ENCODE data around the gene ALK.

The ALK gene

DNA sequence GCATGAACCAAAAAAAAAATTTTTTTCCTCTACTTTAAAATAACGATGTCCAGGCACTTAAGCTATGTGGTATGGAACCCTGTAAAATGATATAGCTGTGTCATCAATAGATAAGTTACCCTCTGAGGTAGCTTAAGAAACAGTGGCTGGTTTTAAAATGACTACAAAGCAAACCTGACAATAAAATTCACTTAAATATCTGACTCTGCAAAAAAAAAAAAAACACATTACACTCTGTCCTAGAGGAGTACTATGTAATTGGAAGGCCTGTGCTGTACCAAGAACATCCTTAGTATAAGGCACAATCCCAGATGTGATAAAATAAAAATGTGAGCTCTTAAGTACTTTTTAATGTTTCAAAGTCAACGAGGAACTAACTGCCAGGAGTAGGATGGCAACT, 322.4 kb downstream of the ALK start:
- TF ChIP-seq GATA3 (IDR thresholded peaks at IDR 0.05; ENCODE audit: low read depth, low read length) (no peak), GATA2 (IDR thresholded peaks at IDR 0.05; ENCODE audit: low read depth, low read length) (no peak)

DNA sequence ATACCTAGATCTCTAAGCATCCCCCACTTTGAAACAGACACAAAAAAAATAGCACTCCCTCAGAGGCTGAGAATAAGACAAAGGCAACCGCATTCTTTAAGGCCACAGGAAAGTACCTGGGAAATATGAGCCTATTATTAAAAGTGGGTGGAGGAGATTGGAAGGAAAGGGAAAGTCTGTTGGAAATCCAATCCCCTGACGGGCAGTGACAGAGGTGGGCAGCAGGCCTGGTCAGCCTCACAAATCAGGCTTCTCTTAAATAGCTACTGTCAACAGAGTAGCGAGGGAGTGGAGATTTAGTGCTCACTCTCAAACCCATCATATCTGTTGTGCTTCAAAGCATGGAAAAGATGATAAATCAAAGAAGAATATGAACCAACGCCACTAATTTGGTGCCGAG, 324.4 kb downstream of the ALK start:
- TF ChIP-seq GATA2 (IDR thresholded peaks at IDR 0.05; ENCODE audit: low read depth, low read length) (no peak), GATA3 (IDR thresholded peaks at IDR 0.05; ENCODE audit: low read depth, low read length) (no peak)

DNA sequence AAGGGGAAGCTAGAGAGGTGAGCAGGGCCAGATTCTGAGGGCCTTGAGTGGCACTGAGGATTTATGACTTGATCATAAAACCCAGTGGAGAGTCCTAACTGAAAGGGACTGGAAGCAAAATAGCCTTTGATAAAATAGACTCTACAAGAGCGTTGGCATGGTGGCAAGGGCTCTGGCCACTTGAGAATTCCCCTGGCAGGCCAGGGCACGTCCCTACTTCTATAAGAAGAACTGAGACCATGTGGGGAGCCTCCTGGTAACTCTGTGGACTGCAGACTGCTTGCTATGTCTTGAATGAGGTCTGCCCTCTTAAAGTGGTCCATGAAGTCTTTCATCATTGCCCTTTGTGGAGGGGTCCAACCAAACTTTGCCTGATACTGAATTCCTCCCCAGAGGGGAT, 324.8 kb downstream of the ALK start:
- TF ChIP-seq GATA3 (IDR thresholded peaks at IDR 0.05; ENCODE audit: low read depth, low read length), result no peak
- no peak for TF ChIP-seq GATA2 (IDR thresholded peaks at IDR 0.05; ENCODE audit: low read depth, low read length)

DNA sequence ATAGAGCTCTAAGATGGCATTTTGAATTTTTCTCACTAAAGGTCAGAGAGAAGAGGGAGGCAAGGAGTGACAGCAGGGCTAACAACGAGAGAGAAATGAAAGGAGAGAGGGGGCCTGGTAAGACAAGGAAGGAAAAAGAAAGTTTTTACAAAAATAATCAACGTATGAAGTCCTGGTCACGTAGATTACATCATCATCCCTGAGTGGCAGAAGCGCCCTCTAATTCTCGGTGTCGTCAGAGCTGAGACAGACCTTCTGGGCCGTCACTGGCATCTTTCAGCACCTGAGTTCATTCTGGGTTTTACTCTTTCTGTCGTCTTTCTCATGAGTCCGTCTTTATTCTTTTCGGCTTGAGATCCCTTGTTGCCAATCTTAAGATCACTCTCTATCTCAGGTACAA, 329.8 kb downstream of the ALK start:
- TF ChIP-seq GATA3 (IDR thresholded peaks at IDR 0.05; ENCODE audit: low read depth, low read length) (no peak), GATA2 (IDR thresholded peaks at IDR 0.05; ENCODE audit: low read depth, low read length) (no peak)

DNA sequence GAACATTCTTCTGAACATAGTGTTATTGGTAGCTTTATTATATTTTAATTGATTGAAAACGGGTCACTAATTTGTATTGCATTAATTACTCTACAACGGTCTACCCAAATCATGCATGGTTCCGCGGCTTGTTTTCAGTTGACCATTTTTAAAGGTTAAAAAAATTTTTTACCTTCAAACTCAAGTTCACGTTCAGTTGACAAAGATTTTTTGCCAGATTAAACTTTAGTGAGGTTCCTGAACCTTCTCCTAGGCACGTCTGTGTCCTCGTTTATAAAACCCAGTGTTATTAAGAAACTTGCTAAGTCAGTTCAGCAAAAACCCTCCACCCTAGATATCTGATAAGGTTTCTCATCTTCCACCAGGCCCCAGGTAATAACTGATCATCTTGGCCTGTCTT, 331.2 kb downstream of the ALK start:
- TF ChIP-seq GATA2 (IDR thresholded peaks at IDR 0.05; ENCODE audit: low read depth, low read length), result no peak
- no peak for TF ChIP-seq GATA3 (IDR thresholded peaks at IDR 0.05; ENCODE audit: low read depth, low read length)

DNA sequence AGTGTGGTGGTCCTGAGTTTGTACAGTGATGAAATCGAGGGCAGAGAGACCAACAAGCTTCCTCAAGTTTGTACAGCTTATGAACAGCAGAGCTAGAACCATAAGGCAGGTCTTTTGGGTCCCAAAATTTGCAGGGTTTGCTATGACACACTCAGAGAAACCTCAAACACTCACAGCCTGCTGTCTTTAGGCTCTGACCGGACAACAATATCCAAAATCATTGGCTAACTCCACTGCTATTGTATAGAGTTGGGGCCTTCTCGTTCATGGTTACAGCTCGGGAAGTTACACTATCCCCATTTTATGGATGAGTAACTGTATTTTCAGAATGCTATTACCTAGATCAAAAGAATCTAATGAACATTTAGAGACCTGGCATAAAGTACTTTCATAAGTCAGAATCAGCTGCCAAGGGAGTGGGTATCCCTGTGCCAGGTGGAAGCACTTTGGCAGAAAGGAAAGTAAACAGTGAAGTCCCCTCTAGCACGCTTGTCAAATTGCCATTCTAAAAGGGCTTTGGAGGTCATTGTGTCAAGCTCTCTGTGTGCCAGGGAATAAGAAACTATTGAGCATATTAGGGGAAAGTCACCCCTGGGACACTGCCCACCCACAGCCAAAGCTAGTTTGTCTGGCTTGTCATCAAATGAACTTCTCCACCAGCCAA, 331.8 kb downstream of the ALK start:
- no peak for TF ChIP-seq GATA3 (IDR thresholded peaks at IDR 0.05; ENCODE audit: low read depth, low read length)
- no peak for TF ChIP-seq GATA2 (IDR thresholded peaks at IDR 0.05; ENCODE audit: low read depth, low read length)

DNA sequence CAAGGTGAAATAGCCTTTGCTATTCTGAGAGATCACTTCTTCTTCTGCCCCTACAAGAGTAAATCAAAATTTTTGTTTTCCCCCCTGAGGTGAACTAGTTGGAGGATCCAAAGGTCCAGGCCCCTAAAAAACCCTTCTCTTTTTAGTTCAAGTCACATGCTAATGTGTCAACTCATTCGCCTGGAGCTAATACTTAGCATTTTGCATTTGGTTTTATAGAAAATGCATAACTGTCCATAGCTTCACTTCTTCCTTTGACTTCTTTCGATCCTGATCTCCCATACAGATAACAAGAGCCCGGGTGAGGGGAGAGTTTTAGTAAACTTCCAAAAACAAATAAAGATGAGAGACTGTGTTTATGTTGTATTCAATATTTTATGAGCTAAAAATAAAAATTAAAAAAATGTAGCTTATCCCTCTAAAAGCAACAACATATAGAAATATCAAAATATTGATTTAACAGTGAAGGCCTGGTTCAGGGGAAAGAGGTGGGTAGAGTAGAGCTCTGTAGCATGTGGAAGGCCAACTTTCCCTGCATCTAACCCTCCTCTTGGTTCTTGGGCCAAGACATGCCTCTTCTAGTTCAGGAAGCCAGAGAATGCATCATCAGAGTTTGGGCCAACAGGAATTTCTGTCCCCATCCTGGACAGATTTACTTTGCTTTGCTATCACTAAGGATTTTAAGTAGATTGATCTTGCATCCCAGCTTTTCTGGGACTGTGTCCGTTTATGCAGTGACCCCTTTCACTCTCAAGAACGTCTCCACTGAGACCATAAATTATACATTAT, 333.8 kb downstream of the ALK start:
- TF ChIP-seq GATA3 (IDR thresholded peaks at IDR 0.05; ENCODE audit: low read depth, low read length) (no peak; the same call in 1 of the 2 replicates), GATA2 (IDR thresholded peaks at IDR 0.05; ENCODE audit: low read depth, low read length) (no peak)

DNA sequence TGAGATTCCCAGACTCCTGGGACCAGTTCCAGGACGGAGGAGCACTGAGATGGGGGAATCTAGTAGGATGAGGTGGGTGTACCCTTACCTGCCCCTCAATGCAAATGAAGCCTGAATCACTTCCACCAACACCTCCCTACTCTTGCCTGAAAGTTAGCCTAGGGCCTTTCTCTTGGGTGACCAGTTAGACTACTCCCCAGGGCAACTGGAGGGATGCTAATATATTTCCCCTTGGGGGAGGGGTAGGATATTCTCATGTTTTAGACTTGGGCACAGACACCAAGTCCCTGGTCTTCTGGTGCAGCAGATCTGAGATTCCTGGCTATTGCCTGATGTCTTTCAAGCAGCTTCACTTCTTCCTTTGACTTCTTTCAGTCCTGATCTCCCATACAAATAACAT, 334.5 kb downstream of the ALK start:
- TF ChIP-seq GATA3 (IDR thresholded peaks at IDR 0.05; ENCODE audit: low read depth, low read length) (no peak), GATA2 (IDR thresholded peaks at IDR 0.05; ENCODE audit: low read depth, low read length) (no peak)

DNA sequence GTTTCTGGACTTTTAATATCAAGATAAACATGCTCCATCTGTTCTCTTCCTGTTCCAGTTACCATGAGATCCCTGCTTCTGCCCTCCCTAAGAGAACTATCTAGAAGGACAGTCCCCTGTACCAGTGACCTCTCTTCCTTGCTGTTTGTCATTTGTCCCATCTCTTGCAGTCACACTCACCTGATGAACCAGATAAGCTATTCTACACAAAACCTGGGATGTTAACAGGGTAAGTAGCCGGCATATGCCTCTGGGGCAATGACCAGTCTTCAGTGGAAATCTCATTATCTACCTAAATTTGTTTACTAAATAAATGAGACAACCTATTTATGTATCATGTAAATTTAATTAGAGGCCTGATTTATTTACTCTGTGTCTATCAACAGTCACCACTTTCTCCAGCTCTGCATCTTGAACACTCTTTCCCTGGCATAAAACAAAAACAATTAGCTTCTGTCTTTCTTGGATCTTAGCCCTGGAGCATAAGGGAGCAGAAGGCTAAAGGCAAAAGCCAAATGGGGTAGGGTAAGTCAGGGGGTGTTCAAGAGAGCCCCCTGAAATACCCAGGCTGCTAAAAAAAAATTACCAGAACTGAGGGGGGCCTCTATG, 337.7 kb downstream of the ALK start:
- TF ChIP-seq GATA3 (IDR thresholded peaks at IDR 0.05; ENCODE audit: low read depth, low read length) (peak; percentile 93), GATA2 (IDR thresholded peaks at IDR 0.05; ENCODE audit: low read depth, low read length) (peak; percentile 98)

DNA sequence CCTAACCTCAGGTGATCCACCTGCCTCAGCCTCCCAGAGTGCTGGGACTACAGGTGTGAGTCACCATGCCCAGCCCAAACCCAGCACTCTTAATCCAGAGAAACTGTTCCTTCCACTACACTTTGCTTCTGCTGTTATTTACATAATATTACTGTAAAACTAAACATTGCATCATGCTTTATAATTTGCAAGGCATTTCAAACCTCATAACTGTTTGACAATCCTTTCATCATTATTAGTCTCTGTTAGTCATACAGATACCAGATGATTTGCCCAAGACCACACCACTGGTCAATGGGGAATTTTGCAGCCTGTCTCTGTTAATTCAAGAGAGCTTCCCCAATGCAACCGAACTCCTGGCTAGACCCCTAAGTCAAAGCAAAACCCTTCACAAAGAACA, 338.3 kb downstream of the ALK start:
- TF ChIP-seq GATA2 (IDR thresholded peaks at IDR 0.05; ENCODE audit: low read depth, low read length) (no peak), GATA3 (IDR thresholded peaks at IDR 0.05; ENCODE audit: low read depth, low read length) (no peak)

DNA sequence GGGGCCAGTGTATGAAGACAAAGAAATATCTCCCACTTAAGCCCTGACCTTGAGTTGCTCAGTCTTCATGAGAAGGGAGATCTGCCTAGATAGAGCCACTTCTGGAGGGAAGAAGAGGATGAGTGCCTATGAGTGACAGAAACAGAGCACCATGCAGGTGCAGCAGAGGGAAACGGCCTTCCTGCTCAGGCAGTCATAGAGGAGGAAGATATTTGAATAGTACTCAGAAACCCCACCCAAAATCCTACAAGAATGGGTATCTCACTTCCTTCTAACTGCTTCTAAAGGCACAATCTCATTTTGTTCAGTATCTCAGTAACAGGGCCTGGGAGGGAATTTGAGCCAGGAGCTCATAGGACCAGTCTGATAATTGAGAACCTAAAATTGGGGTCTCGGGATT, 339.3 kb downstream of the ALK start:
- TF ChIP-seq GATA2 (IDR thresholded peaks at IDR 0.05; ENCODE audit: low read depth, low read length) (no peak; the same call in 1 of the 2 replicates), GATA3 (IDR thresholded peaks at IDR 0.05; ENCODE audit: low read depth, low read length) (0 out of 2 replicates have a peak, but pooled peaks have one; percentile 41)

DNA sequence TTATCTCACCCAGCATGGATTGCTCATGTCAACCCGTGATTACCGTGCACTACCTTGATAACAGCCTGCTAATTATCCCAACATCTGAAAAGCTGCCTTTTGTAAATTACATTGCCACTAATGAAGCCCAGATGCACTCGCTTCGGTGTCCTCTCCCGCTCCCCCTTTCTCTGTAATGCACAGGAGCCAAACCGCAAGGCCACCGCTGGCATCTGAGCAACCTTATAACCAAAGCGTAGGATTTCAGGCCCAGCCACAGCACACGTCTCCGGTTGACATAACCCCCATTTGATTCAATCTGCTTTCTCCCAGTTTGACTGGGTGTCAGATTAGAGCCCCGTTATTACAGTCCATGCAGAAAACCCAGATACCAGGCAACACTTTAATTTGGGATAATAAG, 341.2 kb downstream of the ALK start:
- TF ChIP-seq GATA3 (IDR thresholded peaks at IDR 0.05; ENCODE audit: low read depth, low read length) (peak; percentile 87), GATA2 (IDR thresholded peaks at IDR 0.05; ENCODE audit: low read depth, low read length) (peak; percentile 95)

DNA sequence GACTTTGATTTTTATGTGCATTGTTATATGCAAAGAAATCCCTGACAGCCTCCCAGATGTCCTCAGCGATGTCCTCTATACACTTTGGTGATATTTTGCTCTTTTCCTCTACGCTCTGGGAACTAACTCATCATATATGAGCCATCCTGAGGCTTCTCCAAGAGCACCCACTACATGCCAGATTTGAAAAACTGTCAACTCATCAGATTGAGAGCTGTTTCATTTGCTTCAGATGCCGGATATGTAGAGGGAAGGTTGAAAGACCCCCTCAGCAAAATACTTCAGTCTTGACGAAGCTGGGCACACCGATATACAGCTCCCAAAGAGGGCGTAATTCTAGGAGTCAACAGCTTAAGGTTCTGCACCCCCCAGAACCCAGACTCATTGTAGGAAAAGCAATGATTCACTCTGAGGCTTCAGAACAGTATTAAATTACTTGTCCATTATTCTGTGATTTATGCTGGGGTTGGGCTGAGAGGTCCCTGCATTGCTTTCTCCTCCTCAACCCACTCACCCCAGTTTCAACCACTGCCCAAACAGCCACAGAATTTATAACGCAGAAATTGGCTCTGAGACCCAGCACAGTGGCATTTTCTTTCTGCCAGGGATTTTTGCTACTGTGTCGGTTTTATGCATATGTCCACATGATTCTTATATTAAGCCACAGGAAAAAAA, 341.8 kb downstream of the ALK start:
- TF ChIP-seq GATA3 (IDR thresholded peaks at IDR 0.05; ENCODE audit: low read depth, low read length) (no peak), GATA2 (IDR thresholded peaks at IDR 0.05; ENCODE audit: low read depth, low read length) (no peak)

DNA sequence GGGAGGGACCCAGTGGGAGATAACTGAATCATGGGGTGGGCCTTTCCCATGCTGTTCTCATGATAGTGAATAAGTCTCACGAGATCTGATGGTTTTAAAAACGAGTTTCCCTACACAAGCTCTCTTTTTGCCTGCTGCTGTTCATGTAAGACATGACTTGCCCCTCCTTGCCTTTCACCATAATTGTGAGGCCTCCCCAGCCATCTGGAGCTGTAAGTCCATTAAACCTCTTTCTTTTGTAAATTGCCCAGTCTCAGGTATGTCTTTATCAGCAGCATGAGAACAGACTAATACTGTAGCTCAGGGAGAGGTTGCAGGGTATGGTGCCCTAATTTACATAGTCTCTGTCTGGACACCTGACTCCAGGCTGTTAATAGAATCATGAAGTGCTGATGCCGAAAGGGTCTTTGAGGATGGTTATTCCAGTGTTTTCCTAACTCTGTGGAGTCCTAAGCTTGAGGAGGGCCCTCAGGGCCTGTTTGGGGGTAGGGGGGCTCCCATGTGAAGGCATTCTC, 343.2 kb downstream of the ALK start:
- TF ChIP-seq GATA2 (IDR thresholded peaks at IDR 0.05; ENCODE audit: low read depth, low read length), result no peak
- no peak for TF ChIP-seq GATA3 (IDR thresholded peaks at IDR 0.05; ENCODE audit: low read depth, low read length)
